Stimulated activated CD4-positive, alpha-beta T cell treated with anti-CD3 and anti-CD28 coated beads, TNF-alpha, amount 100 ng/mL, for 4 hours (primary cell): Measurements from ENCODE around the gene IFI16.
A peak's percentile ranks its signal among the peaks of the same experiment; 100 is the strongest.
"Not testable (repeated sequence)": the region's sequence is repeated elsewhere in the genome, so short reads cannot be mapped to it uniquely, and the experiment has no call there.

Source experiments
- DNase-seq, 3 experiments: peaks; one replicate each; pipeline ENCODE4 v3.0.0-alpha.2; 2020; ENCODE audit warnings: low read depth in 3 of 3

The IFI16 gene

DNA sequence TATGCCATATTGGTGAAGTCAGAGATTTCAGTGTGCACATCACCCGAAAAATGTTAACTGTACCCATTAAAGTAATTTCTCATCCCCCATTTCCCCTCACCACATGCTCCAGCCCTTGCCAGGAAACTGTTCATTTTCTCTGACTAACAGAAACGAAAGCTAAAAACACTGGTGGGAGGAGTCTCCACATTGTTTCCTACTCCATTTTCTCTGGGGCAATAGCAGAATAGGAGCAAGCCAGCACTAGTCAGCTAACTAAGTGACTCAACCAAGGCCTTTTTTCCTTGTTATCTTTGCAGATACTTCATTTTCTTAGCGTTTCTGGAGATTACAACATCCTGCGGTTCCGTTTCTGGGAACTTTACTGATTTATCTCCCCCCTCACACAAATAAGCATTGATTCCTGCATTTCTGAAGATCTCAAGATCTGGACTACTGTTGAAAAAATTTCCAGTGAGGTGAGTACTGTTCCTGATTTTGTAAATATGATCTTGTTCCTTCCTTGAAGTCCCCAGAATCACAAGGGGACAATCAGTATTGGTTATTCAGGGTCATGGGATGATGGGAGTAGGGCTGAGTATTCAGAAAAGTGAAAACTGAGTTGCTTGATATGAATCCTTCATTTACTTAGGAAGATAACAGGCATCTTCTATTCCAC is at the start of gene IFI16:
Gene IFI16, plus strand, starts transcription at position 204 of the 658 bp plus-strand sequence. CDS start 4,774 bp downstream, outside the sequence.
- peak in 1 of 3 experiments; percentile 45 for DNase-seq

DNA sequence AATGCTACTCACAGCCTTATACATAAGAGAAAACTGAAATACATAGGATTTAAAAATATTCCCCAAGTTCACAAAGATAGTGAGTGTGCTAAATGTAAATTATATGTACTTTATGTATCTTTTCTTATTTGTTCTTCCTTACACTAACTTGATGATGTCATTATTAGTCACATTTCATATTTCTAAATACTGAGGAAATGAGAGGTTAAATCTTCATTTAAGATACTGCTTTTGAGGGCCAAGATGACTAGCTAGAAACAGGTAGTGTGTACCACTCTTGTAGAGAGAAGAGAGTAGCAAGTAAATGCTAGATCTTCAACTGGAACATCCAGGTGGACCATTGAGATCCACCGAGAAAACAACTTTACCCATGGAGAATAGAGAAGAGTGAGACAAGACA is 48.5 kb upstream of the IFI16 start:
- DNase-seq, result no peak

DNA sequence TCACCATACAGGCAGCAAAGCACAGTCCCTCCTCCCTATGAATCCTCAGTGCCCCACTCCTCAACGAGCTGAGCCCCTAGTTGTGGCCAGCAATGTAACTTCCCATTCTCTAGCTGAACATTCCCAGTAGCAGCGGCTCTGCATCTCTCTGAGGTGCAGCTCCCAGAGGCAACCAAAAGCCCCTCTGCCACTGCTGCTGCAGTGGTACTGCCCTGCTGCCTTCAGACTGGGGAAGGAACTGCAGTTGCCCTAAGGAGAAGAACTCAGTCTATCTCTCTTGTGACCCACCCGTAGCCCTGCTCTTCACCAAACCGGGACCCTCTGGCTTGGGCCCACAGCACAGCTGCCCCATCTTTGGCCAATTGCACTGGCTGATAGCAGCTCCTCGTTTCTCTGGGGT is 46.7 kb upstream of the IFI16 start:
- DNase-seq, result no peak

DNA sequence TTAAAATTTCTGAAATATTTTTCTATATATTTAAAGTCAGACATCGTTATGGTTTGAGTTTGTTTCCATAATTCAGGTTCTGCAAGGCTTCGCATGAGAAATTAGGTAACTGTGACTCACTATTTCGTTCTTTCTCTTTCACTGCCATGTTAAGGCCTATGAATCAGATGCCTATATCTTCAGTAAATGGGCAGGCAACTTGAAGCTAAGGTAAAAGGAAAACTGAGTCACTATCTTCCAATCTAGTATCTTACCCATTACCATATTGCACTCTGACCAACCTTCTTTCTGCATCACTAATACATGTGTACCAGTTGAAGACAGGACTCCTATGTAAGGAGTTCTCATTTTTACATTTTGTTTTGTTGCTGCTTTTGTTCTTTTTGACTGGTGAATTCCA is 40.5 kb upstream of the IFI16 start:
- DNase-seq, result no peak

DNA sequence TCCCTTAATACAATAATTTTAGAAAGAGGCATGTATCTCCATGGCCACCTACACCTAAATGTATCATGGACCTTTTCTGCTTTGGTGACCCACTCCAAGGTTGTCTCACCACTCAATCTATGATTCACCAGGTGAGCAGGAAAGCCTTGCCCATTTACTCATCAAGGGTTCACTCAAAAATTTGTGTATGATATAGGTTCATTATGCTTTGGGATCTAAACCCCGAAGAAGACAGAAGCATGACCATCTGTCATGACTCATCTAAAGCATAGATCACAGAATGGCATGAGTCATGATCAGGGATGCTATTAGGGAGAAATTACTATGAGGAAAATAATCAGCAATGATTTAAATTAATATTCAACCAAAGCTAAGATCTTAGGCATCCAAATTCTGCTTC is 39.9 kb upstream of the IFI16 start:
- no peak for DNase-seq

DNA sequence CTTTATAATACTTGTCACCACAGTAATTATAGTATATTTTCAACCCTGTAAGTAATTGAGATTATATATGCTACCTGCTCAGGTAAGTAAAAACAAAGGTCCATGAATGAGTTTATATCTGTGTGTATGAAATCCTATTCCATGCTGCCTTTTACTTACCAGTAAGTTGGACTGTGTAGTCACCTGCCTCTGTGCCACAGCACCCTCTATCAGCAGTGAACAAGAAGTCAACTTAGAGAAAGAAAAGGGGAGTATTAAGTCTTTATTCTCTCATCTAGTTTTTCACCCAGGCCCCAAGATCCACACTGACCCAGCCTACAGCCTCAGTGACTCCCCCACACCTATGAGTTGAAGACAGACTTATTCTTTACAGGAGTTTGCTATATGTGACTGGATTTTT is 36.9 kb upstream of the IFI16 start:
- DNase-seq, result no peak

DNA sequence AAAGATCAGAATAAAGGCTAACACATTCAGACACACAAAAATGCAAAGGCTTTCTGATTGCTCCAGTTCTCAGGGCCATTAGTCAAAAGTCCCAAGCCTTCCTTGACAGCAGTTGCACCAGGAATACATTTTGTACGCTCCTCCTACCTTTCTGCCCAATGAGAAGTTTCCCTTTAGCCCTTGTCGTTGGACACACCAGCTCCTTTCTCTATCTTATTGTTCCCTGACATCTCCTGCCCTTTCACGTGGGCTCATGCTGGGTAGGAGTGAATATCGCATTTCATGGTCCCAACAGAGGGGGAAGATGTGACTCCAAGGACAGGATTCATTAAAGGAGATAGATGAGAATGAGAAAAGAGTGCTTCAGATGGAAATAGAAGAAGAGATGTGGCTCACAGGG is 33.5 kb upstream of the IFI16 start:
- DNase-seq, result no peak

DNA sequence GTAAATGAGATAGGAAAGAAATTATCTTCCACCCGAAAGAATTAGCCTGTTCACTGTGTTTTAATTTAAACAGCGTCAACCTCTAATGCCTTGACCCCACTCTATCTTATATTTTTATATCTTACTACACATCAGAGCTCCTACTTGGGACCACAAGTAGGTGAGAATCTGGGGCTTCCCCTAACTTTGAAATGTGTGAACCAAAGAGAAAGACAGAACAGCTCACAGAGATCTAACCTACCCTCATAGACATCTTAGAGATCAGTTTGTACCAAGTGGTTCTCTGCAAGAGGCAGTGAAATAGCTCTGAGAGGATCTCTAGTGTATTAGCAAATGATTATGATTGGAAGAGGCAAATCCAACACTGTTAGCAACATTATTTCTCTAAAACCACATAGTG is 31.0 kb upstream of the IFI16 start:
- DNase-seq, result no peak

DNA sequence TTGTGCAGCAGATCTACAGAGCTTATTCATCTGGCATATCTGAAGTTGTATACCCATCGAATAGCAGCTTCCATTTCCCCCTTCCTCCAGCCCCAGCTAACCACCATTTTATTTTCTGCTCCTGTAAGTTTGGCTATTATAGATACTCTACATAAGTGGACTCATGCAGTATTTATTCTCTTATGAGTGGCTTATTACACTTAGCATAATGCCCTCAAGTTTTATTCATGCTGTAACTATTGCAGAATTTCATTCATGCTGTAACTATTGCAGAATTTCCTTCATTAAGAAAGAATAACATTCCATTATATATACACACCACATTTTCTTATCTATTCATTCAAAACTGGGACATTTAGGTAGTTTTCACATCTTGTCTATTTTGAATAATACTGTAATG is 30.5 kb upstream of the IFI16 start:
- no peak for DNase-seq

DNA sequence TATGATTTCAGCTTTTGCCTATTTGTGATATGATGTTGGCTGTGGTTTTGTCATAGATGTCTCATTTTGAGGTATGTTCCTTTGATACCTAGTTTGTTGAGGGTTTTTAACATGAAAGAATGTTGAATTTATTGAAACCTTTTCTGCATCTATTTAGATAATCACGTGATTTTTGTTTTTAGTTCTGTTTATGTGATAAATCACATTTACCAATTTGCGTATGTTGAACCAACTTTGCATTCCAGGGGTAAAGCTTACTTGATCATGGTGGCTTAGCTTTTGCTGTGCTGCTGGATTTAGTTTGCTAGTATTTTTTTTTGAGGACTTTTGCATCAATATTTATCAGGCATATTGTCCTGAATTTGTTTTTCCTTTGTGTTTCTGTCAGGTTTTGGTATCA is 26.5 kb upstream of the IFI16 start:
- DNase-seq, result no peak

DNA sequence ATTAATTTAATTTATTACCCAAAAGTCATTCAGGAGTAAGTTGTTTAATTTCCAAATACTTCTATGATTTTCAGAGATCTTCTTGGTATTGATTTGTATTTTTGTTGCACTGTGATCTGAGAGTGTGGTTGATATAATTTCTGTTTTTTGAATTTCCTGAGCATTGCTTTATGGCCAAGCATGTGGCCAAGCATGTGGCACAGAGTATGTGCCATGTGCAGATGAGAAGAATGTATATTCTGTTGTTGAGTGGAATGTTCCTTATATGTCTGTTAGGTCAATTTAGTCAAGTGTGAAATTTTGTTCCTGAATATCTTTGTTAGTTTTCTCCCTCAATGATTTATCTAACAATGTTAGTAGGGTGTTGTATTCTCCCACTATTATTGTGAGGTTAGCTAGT is 25.3 kb upstream of the IFI16 start:
- DNase-seq, result no peak

DNA sequence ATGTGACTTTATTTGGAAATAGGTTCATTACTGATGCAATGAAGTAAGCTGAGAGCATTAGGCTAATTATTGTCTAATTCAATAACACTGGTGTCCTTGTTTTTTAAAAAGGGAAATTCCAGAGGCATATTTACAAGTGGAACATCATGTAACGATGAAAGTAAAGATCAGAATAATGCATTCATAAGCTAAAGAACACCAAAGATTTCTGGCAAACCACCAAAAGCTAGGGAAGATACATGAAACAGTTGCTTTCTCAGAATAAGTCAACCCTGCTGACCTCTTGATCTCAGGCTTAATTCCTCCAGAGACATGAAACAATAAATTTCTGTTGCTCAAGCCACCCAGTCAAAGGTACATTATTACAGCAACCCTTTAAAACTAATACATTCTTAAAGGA is 20.3 kb upstream of the IFI16 start:
- no peak for DNase-seq

DNA sequence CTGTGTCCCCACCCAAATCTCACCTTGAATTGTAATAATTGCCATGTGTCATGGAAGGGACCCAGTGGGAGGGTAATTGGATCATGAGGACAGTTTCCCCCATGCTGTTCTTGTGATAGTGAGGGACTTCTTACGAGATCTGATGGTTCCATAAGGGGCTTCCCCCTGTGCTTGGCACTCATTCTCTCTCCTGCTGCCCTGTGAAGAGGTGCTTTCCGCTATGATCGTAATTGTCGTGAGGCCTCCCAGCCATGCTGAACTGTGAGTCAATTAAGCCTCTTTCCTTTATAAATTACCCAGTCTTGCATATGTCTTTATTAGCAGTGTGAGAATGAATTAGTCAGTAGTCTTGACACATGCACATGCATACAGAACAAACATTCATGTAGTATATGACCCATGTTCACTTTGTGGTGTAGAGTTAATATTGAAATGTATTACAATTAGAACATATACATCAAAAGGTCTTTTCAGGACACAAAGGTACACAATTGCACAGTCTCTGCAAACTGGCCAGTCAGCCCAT is 16.9 kb upstream of the IFI16 start:
- no peak for DNase-seq

DNA sequence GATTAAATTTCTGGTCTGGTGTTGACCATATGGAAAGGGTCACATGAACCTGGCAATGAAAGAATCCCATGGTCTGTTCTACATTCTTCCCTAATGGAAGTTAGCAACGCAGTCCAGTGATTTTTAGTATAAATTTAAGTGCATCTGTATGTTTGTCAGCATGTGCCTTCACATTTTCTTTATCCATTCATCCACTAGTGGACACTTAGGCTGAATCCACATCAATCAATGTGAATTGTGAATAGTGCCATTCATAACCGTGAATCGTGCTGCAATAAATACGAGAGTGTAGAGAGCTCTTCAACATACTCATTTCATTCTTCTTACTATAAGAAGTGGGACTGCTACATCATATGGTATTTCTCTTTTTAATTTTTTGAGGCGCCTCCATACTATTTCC is 12.7 kb upstream of the IFI16 start:
- DNase-seq, result no peak

DNA sequence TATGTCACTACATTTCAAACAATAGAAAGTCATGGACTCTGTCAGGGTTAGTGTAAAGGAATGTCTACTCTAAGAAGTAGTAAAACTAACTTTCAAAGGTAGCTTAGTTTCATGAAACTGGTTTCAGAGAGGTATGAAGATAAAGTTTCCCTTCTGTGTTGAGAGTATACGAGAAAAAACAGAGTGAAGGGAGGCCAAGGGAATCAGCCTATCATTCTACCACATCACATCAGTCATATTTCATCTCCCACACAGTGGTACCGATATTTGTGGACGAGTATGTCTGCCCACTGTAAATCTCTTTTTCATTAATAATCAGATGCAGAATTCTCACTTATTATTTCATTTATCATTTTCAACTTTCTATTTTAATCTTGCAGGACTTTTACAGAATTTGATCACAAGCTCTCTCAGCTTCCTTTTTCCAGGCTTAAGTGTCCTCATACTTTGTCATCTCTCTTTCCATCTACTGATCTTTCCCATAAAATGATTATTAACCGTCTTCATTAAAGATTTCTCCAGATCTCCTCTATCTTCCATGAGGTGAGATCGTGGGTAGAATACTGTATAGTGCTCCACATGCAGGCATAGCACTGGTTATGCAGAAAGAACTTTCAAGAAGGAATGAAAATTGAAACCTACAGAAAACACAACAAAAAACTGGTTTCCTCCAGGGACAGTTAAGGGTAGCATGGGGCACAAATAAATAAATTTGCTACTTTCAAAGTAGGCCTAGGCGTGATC is 11.5 kb upstream of the IFI16 start:
- no peak for DNase-seq

DNA sequence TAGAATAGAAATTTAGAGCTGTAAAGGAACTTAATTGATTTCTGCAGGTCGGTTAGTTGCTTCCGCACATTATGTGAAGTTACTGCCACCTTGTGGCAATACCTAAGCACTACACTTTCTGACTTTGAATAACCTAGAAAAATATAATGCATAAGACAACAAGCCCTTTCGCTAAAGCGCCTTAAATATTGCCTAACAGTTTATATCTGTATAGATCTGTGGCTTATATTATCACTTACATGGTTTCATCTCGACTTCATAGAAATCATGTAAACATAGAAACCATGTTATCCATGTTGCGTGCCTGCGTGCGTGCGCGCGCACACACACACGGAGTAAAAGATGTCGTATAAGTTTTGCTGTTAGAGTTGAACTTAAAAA is 10.9 kb upstream of the IFI16 start:
- peak in 1 of 3 experiments; percentile 36 for DNase-seq

DNA sequence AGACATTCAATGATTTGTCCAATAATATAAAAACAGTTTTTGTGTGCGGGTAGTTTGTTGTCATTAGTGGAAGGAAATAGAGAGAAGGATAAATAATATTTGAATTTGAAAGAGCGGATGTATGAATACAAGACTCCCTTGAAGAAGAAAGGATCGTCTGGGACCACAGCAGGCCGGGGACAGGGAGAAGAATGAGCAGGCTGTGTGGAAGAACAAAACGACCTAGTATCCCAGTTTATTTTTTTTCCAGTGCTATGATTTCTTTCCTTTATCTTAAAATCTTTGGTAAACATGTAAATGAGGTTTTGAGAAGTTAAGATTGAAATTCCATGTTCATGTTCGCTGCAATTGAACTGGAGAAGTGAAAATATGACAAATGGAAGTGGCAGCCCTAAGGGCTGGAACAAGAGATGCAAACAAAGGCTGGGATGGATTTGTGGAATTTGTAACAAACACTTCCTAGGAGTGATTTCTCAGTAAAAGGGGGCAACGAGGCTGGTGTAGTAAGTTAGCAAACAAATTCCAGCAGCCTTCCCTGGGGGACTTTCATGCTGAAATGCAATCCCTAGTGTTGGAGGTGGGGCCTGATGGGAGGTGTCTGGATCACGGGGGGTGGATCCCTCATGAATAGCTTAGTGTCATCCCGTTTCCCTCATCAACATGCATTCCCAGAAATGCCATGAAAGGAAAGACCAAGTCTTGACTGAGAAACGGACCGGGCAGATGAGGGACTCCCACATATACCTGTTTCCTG is 10.2 kb upstream of the IFI16 start:
- no peak for DNase-seq

DNA sequence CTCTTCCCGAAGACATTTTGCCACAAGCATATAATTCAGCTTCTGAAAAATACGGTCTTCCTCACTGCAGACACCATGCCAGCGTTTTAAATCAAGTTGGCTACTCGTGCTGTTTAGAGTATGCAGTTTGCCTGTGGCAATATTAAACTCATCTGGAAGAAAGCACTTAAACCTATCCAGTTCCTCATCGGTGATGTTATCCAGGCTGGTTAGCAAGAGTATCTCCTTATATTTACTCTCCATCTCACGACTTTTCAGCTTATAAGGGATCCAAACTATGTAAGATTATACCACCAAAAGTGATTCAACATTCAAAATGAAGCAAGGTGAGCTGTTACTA is 9.7 kb upstream of the IFI16 start:
- DNase-seq, result no peak

DNA sequence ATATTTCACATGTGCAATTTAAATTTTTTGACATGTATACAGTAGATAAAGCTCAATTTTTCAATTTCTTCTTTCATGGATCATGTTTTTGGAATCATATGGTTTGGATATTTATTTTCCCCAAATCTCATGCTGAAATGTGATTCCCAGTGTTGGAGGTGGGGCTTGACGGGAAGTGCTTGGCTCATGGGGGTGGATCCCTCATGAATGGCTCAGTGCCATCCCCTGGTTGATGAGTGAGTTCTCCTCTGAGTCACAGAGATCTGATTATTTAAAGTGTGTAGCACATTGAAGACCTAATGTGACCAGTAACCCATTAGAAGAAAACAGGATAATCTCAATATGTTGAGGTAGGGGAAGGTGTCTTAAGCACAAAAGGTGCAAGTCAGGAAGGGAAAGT is 9.1 kb upstream of the IFI16 start:
- no peak for DNase-seq

DNA sequence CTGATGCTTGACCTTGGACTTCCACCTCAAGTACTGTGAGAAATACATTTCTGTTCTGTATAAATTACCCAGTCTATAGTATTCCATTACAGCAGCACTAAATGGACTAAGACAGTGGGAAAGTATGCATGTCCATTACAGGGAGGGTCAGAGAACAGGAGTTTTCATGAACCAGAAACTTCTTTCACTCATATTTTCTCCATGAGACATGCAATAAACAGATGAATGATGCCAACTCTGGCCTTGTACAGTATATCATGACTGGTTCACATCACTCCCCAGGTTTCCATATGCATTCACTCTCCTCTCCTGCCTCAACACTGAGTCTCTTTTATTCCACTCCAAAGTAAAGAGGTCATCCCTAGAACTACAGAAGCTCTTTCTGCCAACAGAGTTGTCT is 4.5 kb upstream of the IFI16 start:
- no peak for DNase-seq

DNA sequence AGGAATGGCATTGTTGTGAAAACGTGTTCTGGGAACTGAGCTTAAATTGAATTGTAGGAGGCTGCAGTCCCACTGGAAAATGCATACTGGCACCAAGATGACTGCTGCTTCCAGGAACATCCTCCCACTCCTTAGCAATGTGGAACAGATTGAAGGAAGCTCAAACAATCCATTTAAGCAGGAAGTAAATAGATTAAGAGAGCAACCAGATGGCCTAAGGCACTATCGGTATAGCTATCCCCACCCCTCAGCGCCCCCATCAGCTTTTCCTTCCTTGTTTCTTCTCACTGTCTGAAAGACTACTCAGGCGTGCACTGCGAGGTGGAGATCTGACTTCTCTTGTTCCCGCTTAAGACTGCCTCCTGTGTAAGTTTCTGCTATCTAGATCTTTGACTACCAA is 4.0 kb upstream of the IFI16 start:
- no peak for DNase-seq

DNA sequence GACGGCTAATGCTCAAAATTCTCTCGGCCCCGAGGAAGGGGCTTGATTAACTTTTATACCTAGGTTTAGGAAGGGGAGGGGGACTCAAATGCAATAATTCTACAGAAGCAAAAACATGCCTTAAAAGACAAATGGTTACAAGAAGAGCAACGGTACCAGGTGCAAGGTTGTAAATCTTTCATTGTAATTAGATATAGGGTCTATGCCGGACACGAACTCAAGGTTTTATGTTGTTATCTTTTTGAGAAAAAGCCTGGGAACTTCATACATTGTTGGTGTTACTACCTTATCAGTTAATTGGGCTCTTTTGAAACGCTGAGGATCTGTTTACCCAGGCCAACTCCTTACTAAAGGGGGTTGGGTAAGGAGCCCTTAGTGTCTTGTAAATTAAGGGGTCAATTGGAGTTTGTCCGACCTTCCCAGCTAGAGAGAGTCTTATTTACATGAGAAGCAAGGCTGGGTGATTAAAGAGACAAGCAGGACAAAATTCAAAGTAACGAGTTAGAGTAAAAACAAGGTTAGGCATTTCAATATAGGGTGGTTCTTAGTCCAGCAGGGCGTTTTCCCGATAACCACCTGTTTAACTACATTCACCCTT is 3.4 kb upstream of the IFI16 start:
- DNase-seq, result not testable (repeated sequence)
